Kasumi-1 (cell line): ENCODE results near the gene GRAMD1B.

Experiments
- DNase-seq, 2 experiments: peaks; one replicate each; lab custom pipeline; 2025; lab: John Stamatoyannopoulos, UW

The GRAMD1B gene

GRCh38 chr11:123429913-123430720 is at the start of gene GRAMD1B:
TSS of gene GRAMD1B (plus strand) at chr11:123430269. CDS start at chr11:123430793, 524 bp downstream.
- no peak for DNase-seq

- DNase-seq, result no peak
Observed at GRCh38 chr11:123381149-123381548, 48.9 kb upstream of the GRAMD1B start.

GRCh38 chr11:123381817-123382554 is 48.1 kb upstream of the GRAMD1B start:
- DNase-seq, result no peak

GRCh38 chr11:123382555-123383074 is 47.5 kb upstream of the GRAMD1B start:
- DNase-seq, result no peak

- no peak for DNase-seq
Observed at GRCh38 chr11:123384116-123384515, 46.0 kb upstream of the GRAMD1B start.

- no peak for DNase-seq
Observed at GRCh38 chr11:123386796-123387510, 43.1 kb upstream of the GRAMD1B start.

GRCh38 chr11:123388640-123389039 is 41.4 kb upstream of the GRAMD1B start:
- no peak for DNase-seq

GRCh38 chr11:123390146-123390545 is 39.9 kb upstream of the GRAMD1B start:
- DNase-seq, result no peak

GRCh38 chr11:123391646-123392348 is 38.3 kb upstream of the GRAMD1B start:
- DNase-seq, result no peak

- DNase-seq, result no peak
Observed at GRCh38 chr11:123392431-123392830, 37.6 kb upstream of the GRAMD1B start.

GRCh38 chr11:123392844-123393243 is 37.2 kb upstream of the GRAMD1B start:
- DNase-seq, result no peak

GRCh38 chr11:123393312-123393927 is 36.6 kb upstream of the GRAMD1B start:
- no peak for DNase-seq

GRCh38 chr11:123404676-123405075 is 25.4 kb upstream of the GRAMD1B start:
- DNase-seq, result no peak

GRCh38 chr11:123405123-123405592 is 24.9 kb upstream of the GRAMD1B start:
- DNase-seq, result no peak

GRCh38 chr11:123406441-123407129 is 23.5 kb upstream of the GRAMD1B start:
- no peak for DNase-seq

GRCh38 chr11:123407130-123407995 is 22.7 kb upstream of the GRAMD1B start:
- DNase-seq, result peak in 1 of 2 experiments; percentile 1

GRCh38 chr11:123407996-123408597 is 22.0 kb upstream of the GRAMD1B start:
- no peak for DNase-seq

GRCh38 chr11:123408619-123409455 is 21.2 kb upstream of the GRAMD1B start:
- DNase-seq, result no peak
